IgD-negative memory B cell (primary cell): ENCODE measurements around the gene HYI. TPM values are rescaled to one million over a fixed set of nuclear protein-coding genes. Genes with fewer than 3 reads are reported as not detected.
A peak's percentile ranks its signal among the peaks of the same experiment; 100 is the strongest.

Source experiments
- H3K27ac Mint-ChIP-seq, 3 donors: one replicate each; pipeline ENCODE4 v1.8.0; 2020 to 2022; ENCODE audit warnings: mild to moderate bottlenecking in 3 of 3, mixed read lengths in 3 of 3, moderate library complexity in 1 of 3
- H3K27me3 Mint-ChIP-seq: one replicate; pipeline ENCODE4 v1.8.0; 2021; ENCODE audit warnings: mixed read lengths
- H3K36me3 Mint-ChIP-seq: one replicate; pipeline ENCODE4 v1.8.0; 2020; ENCODE audit warnings: mild to moderate bottlenecking, mixed read lengths
- H3K4me1 Mint-ChIP-seq, 3 donors: one replicate each; pipeline ENCODE4 v1.8.0; 2020 to 2022; ENCODE audit warnings: mixed read lengths in 3 of 3, mild to moderate bottlenecking in 1 of 3
- H3K4me3 Mint-ChIP-seq, 4 donors: one replicate each; pipeline ENCODE4 v1.8.0; 2020 to 2022; ENCODE audit warnings: mild to moderate bottlenecking in 4 of 4, mixed read lengths in 4 of 4, moderate library complexity in 3 of 4
- H3K9me3 Mint-ChIP-seq, 3 donors: one replicate each; pipeline ENCODE4 v1.8.0; 2020 to 2021; ENCODE audit warnings: mixed read lengths in 3 of 3, mild to moderate bottlenecking in 1 of 3
- polyA plus RNA-seq: library from polyadenylated mRNA; unstranded; fragments of 300-500 nt; fragmentation: Illumina TruSeq; gene quantifications from one replicate; pipeline ENCODE4 v1.2.3, GENCODE V29; 2021

Gene HYI
- polyA plus RNA-seq, 1 donor from 2014 or later: 6.5 TPM

- Mint-ChIP-seq H3K36me3 (no peaks in the 10 kb centered on the region), H3K27me3 (peaks cover 3% of the 10 kb centered on the region), H3K9me3 (no peaks in the 10 kb centered on the region), H3K4me3 (peak overlapping the region in 3 of 4 donors; percentile 44 to 83 (median 56)), H3K27ac (peak overlapping the region in 1 of 3 donors; percentile 89), H3K4me1 (peaks cover 6 to 12% (median 12%) of the 10 kb centered on the region in 3 donors)
Measured at GRCh38 chr1:43451701-43452532, 1.8 kb downstream of the HYI start.

- Mint-ChIP-seq H3K27me3 (no peaks in the 10 kb centered on the region), H3K4me3 (peak overlapping the region in 1 of 4 donors; percentile 56)
Measured at GRCh38 chr1:43451157-43451591, 2.6 kb downstream of the HYI start.

GRCh38 chr1:43450251-43450941, 3.3 kb downstream of the HYI start:
- Mint-ChIP-seq H3K9me3 (no peaks in the 10 kb centered on the region), H3K27ac (peak overlapping the region; percentile 25 to 53 (median 43)), H3K36me3 (peaks cover 3% of the 10 kb centered on the region), H3K27me3 (no peaks in the 10 kb centered on the region), H3K4me1 (peaks cover 6 to 12% (median 12%) of the 10 kb centered on the region in 3 donors), H3K4me3 (peak overlapping the region in 3 of 4 donors; percentile 23 to 71 (median 56))

More at GRCh38 chr1:43451157-43451591, 2.6 kb downstream of the HYI start:
- H3K9me3 Mint-ChIP-seq: no peaks in the 10 kb centered on the region
- H3K4me1 Mint-ChIP-seq: peaks cover 6 to 12% (median 12%) of the 10 kb centered on the region in 3 donors
- no peaks in the 10 kb centered on the region for H3K36me3 Mint-ChIP-seq
- H3K27ac Mint-ChIP-seq: peak overlapping the region; percentile 25 to 53 (median 43)

DNA sequence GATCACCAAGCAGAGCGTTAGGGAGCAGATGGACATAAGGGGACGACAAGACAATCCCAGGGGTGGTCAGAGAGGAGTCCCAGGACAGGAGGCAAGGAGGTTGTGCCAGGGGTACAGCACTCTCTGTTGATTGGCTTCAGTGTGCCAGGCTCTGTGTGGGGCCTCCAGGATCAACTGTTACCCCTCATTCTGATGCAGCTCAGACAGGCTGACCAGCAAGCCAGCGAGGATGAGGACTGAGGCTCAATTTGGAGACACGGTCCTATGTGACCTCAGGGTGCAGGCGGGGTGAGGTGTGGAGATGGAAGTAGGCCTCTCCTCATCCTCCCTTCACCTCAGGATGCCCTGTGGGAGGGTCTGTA, 4.0 kb downstream of the HYI start:
- Mint-ChIP-seq H3K4me1 (peaks cover 6 to 12% (median 12%) of the 10 kb centered on the region in 3 donors), H3K27ac (no peak overlapping the region), H3K4me3 (peak overlapping the region in 1 of 4 donors; percentile 56), H3K36me3 (peaks cover 4% of the 10 kb centered on the region), H3K27me3 (no peaks in the 10 kb centered on the region), H3K9me3 (no peaks in the 10 kb centered on the region)

GRCh38 chr1:43448955-43449707, 4.6 kb downstream of the HYI start:
- Mint-ChIP-seq H3K4me3 (peak overlapping the region in 1 of 4 donors; percentile 28), H3K4me1 (peaks cover under 1 to 7% (median 7%) of the 10 kb centered on the region in 3 donors), H3K9me3 (no peaks in the 10 kb centered on the region), H3K27me3 (no peaks in the 10 kb centered on the region), H3K27ac (peak overlapping the region in 2 of 3 donors; percentile 7 to 64), H3K36me3 (peaks cover 4% of the 10 kb centered on the region)

GRCh38 chr1:43447891-43448708, 5.6 kb downstream of the HYI start:
- Mint-ChIP-seq H3K27me3 (no peaks in the 10 kb centered on the region), H3K36me3 (peaks cover 4% of the 10 kb centered on the region), H3K27ac (no peak overlapping the region), H3K4me1 (peaks cover 0 to 7% (median 5%) of the 10 kb centered on the region in 3 donors), H3K4me3 (no peak overlapping the region), H3K9me3 (no peaks in the 10 kb centered on the region)

- Mint-ChIP-seq H3K27me3 (no peaks in the 10 kb centered on the region), H3K9me3 (no peaks in the 10 kb centered on the region), H3K36me3 (peaks cover 4% of the 10 kb centered on the region), H3K4me1 (no peaks in the 10 kb centered on the region), H3K27ac (peak overlapping the region in 1 of 3 donors; percentile 81), H3K4me3 (no peak overlapping the region)
Measured at GRCh38 chr1:43446881-43447835, 6.6 kb downstream of the HYI start.

- Mint-ChIP-seq H3K4me1 (no peaks in the 10 kb centered on the region), H3K27ac (peak overlapping the region in 1 of 3 donors; percentile 81), H3K9me3 (no peaks in the 10 kb centered on the region), H3K27me3 (no peaks in the 10 kb centered on the region), H3K36me3 (peaks cover 4% of the 10 kb centered on the region), H3K4me3 (no peak overlapping the region)
Measured at GRCh38 chr1:43446388-43446740, 7.4 kb downstream of the HYI start.

DNA sequence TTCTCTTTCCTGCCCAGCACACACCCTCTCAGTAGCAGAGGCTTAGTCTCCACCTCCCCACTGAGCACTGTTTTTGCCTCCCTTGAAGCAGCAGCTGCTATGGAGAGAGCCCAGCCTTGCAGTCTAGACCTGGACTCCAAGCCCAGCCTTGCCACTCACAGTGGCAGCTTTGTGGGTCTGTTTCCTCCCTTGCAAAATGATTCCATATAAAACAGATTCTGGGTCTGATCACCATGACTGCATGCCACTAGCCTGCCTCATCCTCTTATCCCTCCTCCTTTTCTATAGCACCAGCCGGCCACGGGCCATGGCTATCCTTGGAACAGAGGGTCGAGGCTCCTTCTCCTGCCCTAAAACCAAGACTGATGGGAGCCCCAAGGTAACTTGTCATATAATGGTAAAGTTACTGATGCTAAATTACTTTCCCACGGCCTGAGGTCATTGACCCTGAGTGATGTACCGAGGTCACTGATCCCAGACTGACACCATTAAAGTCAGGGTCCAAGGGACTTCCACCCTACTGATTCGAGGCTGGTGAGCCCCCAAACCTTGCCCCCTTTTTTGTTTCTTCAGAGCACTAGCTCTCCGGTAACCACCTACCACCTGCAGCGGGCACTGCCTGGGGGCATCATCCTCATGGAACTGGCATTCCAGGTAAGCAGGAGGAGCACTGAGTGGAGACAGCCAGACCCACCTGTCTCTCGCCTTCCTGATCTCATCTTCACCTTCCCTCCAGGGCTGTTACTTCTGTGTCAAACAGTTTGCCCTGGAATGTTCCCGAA, 7.9 kb downstream of the HYI start:
- no peaks in the 10 kb centered on the region for H3K27me3 Mint-ChIP-seq
- peak overlapping the region in 1 of 3 donors; percentile 81 for H3K27ac Mint-ChIP-seq
- H3K9me3 Mint-ChIP-seq: no peaks in the 10 kb centered on the region
- no peaks in the 10 kb centered on the region for H3K4me1 Mint-ChIP-seq
- H3K36me3 Mint-ChIP-seq: peaks cover 4% of the 10 kb centered on the region
- no peak overlapping the region for H3K4me3 Mint-ChIP-seq

DNA sequence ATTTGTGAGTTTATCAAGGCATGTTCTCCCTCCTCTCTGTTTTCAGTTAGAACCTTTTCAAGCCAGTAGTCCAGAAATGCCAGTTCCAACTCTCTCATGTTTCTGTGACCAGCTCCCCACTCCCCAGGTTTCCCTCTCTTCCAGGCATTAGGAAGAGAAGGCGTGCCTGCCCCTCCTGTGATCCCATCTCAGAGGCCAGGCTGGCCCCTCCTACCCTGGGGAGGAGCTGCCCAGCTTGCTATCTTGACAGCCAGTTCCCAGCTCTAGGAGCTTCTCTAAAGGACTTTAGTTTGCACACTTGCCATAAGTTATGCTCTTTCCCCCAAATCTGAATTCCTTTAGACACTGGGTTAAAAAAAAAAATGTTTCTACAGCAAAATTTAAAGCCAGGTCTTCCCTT, 8.9 kb downstream of the HYI start:
- Mint-ChIP-seq H3K36me3 (peaks cover 4% of the 10 kb centered on the region), H3K4me3 (no peak overlapping the region), H3K9me3 (no peaks in the 10 kb centered on the region), H3K27ac (no peak overlapping the region), H3K27me3 (no peaks in the 10 kb centered on the region), H3K4me1 (no peaks in the 10 kb centered on the region)

DNA sequence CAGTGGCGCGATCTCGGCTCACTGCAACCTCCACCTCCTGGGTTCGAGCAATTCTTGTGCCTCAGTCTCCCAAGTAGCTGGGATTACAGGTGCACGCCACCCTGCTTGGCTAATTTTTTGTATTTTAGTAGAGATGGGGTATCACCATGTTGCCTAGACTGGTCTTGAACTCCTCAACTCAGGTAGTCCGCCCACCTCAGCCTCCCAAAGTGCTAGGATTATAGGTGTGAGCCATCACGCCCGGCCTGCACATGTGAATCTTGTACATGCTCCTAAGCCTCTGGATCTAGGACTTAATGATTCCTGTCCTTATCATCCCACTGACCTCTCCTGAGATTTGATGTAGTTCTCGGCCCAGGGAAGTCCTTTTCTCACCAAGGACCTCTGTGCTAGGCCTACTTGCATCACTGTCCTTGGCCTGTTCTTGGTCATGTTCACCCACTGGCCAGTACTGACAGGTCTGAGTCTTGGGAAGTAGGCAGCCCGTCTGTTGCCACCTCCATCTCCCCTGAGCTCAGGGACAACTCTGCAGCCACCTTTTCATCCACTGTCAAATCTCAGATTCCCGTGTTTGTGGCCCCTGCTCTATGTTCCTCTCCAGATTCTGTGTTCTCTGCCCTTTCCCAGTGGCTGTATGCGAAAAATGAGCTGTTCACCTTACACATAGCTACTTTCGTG, 9.4 kb downstream of the HYI start:
- Mint-ChIP-seq H3K27ac (no peak overlapping the region), H3K4me1 (no peaks in the 10 kb centered on the region), H3K27me3 (no peaks in the 10 kb centered on the region), H3K9me3 (no peaks in the 10 kb centered on the region), H3K36me3 (peaks cover 4% of the 10 kb centered on the region), H3K4me3 (no peak overlapping the region)

GRCh38 chr1:43443197-43443946, 10.4 kb downstream of the HYI start:
- Mint-ChIP-seq H3K9me3 (no peaks in the 10 kb centered on the region), H3K36me3 (peaks cover 4% of the 10 kb centered on the region), H3K27me3 (no peaks in the 10 kb centered on the region), H3K27ac (no peak overlapping the region), H3K4me1 (no peaks in the 10 kb centered on the region), H3K4me3 (no peak overlapping the region)
